ENCODE measurements around the gene RUNX1.

DNA sequence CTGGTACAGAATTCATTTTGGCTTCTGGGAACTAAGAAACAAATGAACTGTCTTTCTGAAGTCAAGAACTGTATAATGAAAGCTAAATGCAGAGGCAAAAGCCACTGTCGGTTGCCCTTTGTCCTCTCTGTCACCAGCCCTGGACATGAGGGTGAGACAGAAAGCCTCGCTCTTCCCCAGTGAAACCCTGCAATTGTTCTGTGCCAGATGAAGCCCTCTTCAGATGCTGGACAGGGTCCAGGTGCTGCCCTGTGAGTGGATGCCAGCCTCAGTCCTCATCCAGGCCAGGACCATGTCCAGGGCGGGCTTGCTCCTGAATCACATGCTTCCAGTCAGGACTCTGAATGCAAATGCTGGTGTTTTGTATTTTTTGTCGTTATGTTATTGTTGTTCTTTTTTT is 138.7 kb downstream of the RUNX1 start:
- TF ChIP-seq BHLHE40 (IDR thresholded peaks at IDR 0.05; ENCODE audit: borderline replicate concordance) (no peak), ZNF384 (IDR thresholded peaks at IDR 0.05) (no peak), FOXA1 (IDR thresholded peaks at IDR 0.05) (no peak), SP1 (IDR thresholded peaks at IDR 0.05) (no peak), FOXM1 (IDR thresholded peaks at IDR 0.05; ENCODE audit: borderline replicate concordance) (no peak), TARDBP (IDR thresholded peaks at IDR 0.05) (no peak), SUZ12 (IDR thresholded peaks at IDR 0.05) (no peak), LEF1 (IDR thresholded peaks at IDR 0.05; ENCODE audit: borderline replicate concordance) (no peak)
- TF ChIP-seq, protein P1, sequence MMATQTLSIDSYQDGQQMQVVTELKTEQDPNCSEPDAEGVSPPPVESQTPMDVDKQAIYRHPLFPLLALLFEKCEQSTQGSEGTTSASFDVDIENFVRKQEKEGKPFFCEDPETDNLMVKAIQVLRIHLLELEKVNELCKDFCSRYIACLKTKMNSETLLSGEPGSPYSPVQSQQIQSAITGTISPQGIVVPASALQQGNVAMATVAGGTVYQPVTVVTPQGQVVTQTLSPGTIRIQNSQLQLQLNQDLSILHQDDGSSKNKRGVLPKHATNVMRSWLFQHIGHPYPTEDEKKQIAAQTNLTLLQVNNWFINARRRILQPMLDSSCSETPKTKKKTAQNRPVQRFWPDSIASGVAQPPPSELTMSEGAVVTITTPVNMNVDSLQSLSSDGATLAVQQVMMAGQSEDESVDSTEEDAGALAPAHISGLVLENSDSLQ (IDR thresholded peaks at IDR 0.05): no peak

Data from HEK293T (cell line).